GM21390 (cell line): Measurements from ENCODE around the gene PRTFDC1.
"Not testable (repeated sequence)": the region's sequence is repeated elsewhere in the genome, so short reads cannot be mapped to it uniquely, and the experiment has no call there.

ENCODE experiments used
- ATAC-seq: cut with Tn5 transposase; IDR thresholded peaks from one replicate; pipeline ENCODE4 v1.9.1; 2021; ENCODE audit not compliant: unreplicated experiment

The PRTFDC1 gene

GRCh38 chr10:24952143-24952706 is at the start of gene PRTFDC1:
Gene PRTFDC1, minus strand, starts transcription at chr10:24952606. Its CDS starts 31 bp downstream, at chr10:24952575.
- peak; percentile 37 for ATAC-seq

GRCh38 chr10:24998044-24998443 is 45.6 kb upstream of the PRTFDC1 start:
- no peak for ATAC-seq

DNA sequence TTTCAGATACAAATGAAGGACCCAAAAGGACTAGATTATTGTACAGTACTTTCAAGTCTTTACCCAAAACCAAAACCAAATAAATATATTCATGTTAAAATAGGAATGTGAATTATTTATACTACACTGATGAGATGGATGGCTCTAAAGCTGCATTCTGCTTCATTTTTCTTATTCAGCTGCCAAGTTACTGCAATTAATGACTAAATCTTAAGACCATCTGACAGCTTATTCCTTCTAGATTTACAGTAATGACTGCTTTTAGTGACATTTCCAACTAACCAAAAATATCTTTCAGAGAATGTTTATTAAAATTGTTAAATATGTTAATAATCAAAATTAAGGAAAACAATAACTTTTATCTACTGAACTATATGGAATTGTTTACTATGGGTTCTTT is 42.7 kb upstream of the PRTFDC1 start:
- ATAC-seq, result no peak

DNA sequence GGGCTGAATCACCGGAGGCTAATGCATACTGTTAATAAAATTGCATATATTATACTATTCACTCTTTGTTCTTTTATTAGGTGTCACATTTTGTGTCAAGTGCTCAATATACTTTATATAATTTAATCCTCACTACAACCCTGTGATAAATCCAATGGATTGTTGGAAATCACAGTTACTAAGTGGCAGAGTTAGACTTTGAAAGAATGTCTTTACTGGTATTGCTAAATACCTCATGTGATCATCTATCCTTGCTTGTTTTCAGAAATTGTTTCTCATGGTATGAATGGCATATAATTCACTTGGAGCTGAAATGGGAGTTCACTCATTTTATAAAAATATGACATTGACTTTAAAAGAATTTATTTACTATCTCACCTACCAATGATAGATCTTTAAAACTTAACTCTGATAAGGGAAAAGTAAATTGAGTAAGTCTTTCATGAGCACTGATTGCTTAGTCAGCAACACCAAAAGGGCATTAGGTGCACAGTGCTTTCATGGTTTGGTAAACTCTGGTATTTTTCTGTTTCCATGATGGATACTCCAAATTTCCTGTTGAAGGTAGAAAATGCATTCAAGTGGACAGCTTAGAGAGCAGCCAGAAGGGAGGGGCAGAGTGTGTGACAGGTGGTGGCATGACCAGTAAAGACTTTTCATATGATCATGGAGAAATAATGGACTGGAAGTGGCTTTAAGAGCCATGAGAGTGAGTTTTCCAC is 41.0 kb upstream of the PRTFDC1 start:
- ATAC-seq, result no peak

- ATAC-seq, result no peak
Measured at GRCh38 chr10:24992512-24993133, 40.2 kb upstream of the PRTFDC1 start.

DNA sequence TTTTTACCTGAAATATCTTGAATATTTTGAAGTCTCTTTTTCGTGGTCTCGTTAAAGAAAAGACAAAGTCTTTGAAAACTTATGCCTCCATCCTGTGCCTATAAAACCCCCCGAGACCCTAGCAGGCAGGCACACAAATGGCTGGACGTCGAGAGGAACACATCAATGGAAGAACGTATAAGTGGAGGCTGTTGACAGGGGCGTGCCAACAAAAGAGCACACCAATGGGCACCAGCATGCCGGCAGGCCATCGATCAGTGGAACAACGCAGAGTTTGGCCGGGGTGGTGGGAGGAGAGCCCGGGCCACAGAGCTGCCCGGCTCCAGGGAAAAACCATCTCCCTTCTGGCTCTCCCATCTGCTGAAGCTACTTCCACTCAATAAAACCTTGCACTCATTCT is 38.9 kb upstream of the PRTFDC1 start:
- no peak for ATAC-seq

GRCh38 chr10:24989867-24990266 is 37.5 kb upstream of the PRTFDC1 start:
- no peak for ATAC-seq

GRCh38 chr10:24988831-24989640 is 36.6 kb upstream of the PRTFDC1 start:
- ATAC-seq, result no peak

- ATAC-seq, result no peak
Measured at GRCh38 chr10:24984906-24985305, 32.5 kb upstream of the PRTFDC1 start.

DNA sequence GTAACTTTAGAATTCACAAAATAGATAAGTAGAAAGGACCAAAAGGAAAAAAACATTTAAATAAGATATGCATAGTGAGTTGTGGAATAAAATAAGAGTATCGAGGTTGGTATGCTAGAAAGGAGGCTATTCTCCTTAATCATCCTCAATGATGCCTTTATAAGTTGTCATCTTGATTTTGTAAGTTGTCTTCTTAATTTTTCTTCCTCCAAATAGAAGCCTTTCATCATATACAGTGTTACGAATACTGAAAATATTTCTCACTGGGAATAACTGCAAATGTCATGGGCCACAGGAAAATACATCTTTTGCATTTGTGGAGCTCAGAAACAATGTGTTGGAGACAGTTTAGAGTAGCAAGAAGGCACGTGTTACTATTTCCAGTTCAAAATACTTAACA is 31.5 kb upstream of the PRTFDC1 start:
- no peak for ATAC-seq

DNA sequence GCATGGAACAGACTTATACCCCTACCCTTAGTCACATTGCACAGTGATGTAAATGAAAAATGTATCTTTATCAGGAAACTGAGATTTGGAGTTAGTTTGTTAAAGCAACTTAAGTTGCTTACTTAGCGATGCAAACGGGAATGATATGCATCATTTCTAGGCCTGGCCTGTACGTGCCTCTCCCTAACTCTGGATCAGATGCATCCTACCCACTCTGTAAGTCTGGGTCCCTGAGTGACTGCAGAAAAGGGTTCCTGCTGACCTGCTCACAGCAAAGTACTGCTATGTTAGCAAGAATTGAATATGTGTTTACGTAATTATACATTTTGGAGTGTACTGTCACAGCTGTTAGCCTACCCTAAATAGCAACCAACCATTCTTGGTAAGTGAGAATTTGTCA is 30.7 kb upstream of the PRTFDC1 start:
- ATAC-seq, result no peak

DNA sequence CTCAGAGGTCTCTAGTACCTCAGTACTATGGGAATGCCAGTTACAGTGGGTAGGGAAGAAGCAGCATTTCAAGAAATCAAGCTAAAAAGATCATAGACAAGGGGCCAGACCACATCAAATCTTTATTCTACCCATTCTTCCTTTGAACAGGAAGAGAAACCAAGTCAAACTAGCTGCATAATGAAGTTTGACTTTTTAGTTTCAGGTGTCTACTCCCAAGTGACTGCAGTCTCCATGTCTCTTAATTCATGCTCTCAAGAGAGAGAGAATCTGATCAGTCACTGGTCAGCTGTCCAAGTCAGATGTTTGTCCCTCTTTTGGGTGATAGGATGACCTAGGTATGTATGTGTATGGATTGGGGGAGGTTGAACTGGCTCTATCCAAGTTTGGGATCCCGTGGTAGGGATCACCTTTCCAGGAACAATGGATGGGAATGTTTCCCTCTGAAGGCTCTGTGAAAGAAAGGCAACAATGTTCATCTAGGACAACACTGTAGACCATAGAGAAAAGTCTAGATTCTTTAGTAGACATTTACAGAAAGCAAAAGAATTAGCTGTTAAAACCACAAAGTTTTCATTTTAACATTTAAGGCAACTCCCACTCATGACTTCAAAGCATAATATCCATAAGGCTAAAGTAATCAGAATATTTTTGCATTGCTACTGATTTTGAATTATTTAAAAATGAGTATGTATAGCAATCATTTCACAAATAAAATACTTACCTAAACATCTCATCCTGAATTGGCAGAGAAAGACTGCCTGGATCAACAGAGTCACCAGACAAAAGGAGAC is 30.1 kb upstream of the PRTFDC1 start:
- peak; percentile 78 for ATAC-seq

DNA sequence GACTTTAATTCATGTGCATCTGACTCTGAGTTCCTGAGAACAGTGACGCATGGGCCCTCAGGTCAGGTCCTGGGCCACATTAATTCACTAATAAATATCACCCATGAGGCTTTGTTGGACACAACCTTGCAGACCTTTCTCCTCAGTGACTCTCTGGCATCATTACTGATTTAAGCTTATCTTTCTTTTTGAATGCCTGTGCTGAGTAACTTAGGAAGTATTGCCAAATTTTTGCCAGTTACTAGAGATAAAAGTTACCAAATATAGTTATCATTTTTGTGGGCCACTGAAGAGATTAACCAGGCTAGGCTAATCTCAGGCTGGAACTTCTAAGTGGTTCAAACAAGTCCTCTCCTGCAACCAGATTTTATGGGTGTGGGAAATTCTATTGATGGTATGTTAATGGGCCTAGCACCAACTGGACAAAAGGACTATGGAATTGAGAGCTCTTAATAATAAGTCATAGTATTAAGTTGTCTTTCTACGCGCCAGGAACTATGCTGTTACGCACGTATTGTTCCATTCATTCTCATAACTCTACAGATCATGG is 28.8 kb upstream of the PRTFDC1 start:
- no peak for ATAC-seq

DNA sequence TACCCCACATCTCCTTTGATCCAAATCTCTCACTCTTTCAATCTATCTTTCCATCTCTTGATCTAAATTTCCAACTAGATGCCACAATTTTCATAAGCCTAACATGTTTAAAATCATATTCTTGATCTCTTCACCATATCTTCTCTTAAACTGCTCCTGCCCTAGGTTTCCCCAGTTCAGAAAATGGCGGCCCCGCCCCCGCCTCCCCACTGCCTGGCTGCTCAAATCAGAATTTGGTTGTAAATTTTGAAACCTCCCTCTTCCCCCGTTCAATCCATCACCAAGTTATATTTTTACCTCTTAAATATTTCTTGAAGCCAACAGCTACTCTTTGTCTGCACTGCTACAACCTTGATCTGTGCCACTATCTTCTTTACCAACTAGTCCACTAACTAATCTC is 27.3 kb upstream of the PRTFDC1 start:
- no peak for ATAC-seq

DNA sequence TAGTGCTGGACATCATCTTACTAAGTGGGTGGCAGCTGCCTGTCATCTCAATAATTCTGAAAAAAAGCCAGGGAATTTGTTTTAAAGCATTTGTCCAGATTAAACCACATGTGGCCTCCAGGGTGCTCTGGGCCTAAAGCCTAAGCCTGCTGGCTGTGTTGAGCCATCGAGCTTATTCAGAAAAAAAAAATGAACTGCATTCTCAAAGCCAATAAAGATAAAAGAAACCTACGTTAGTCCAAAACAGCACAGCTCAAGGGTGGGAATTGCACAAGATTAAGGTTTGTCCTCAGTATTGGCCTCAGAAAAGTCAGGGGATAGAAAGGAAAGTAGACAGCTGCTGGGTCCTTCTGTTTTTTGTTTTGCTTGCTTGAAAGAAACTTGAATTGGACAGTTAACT is 22.6 kb upstream of the PRTFDC1 start:
- no peak for ATAC-seq

- no peak for ATAC-seq
Measured at GRCh38 chr10:24973163-24973562, 20.8 kb upstream of the PRTFDC1 start.

DNA sequence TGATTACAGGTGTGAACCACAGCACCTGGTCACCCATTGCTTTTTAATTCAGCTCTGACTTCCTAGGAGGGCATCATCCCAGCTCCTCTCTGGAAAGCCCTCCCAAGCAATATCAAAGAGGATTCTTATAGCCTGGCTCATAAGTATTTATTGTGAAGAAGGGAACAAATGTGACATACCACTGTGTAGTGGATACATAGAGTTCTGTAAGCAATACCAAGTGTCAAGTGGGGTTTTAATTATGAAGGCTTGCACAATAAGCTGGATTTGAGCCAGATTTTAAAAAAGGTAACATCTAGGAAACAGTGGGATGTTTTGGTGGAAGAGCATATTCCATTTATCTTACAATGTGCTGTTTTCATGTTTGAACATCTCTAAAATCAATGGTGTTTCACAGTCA is 19.0 kb upstream of the PRTFDC1 start:
- no peak for ATAC-seq

DNA sequence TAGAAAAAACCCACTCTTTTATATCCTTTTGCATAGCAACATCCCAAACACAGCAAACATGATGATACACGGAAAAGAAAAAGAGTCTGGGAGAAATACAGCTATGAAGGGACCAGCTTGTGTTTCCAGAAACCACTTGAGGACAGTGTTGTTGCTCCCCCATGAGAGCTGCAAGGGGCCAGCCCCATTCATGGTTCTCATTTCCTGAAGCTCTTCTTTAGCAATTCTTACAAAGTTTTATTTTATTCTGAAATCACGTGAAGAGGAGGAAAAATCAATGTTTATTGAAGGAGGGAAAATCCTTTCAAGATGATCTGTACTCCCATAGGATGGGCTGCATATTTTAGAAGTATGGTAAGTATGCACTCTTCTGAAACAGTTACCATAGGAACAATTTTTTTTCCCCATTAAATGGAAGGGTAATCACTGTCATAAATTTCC is 17.5 kb upstream of the PRTFDC1 start:
- ATAC-seq, result no peak

- ATAC-seq, result not testable (repeated sequence)
Measured at GRCh38 chr10:24968951-24969350, 16.5 kb upstream of the PRTFDC1 start.

- no peak for ATAC-seq
Measured at GRCh38 chr10:24968349-24968748, 15.9 kb upstream of the PRTFDC1 start.
